Kasumi-1 (cell line): ENCODE measurements around the gene NME4.

ENCODE experiments used
- DNase-seq, 2 experiments: peaks; one replicate each; lab custom pipeline; 2025; lab: John Stamatoyannopoulos, UW

The NME4 gene

GRCh38 chr16:363766-364490 is 33.1 kb upstream of the NME4 start:
- no peak for DNase-seq

- DNase-seq = no peak
Observed at GRCh38 chr16:364595-365491, 32.2 kb upstream of the NME4 start.

GRCh38 chr16:366476-366875 is 30.5 kb upstream of the NME4 start:
- no peak for DNase-seq

GRCh38 chr16:367333-367903 is 29.6 kb upstream of the NME4 start:
- DNase-seq = no peak

- no peak for DNase-seq
Observed at GRCh38 chr16:368388-369158, 28.4 kb upstream of the NME4 start.

- no peak for DNase-seq
Observed at GRCh38 chr16:369275-369865, 27.6 kb upstream of the NME4 start.

- no peak for DNase-seq
Observed at GRCh38 chr16:369866-370436, 27.0 kb upstream of the NME4 start.

GRCh38 chr16:370443-370842 is 26.6 kb upstream of the NME4 start, which contains the start of gene MRPL28:
MRPL28 (minus strand) TSS chr16:370538; CDS start chr16:370218, 320 bp downstream.
- peak; percentile 80 to 86 for DNase-seq

- no peak for DNase-seq
Observed at GRCh38 chr16:370979-371514, 26.0 kb upstream of the NME4 start.

- no peak for DNase-seq
Observed at GRCh38 chr16:371515-372301, 25.3 kb upstream of the NME4 start.

GRCh38 chr16:372302-372983 is 24.6 kb upstream of the NME4 start:
- DNase-seq = no peak

GRCh38 chr16:373020-373598 is 23.9 kb upstream of the NME4 start:
- DNase-seq = no peak

GRCh38 chr16:373848-374615 is 23.0 kb upstream of the NME4 start:
- DNase-seq = no peak

- no peak for DNase-seq
Observed at GRCh38 chr16:374616-374926, 22.4 kb upstream of the NME4 start.

- no peak for DNase-seq
Observed at GRCh38 chr16:375212-375611, 21.8 kb upstream of the NME4 start.

GRCh38 chr16:375927-376816 is 20.8 kb upstream of the NME4 start:
- DNase-seq = no peak

- DNase-seq = no peak
Observed at GRCh38 chr16:376817-377418, 20.1 kb upstream of the NME4 start.
